GM19238 (cell line): Measurements from ENCODE around the gene NDFIP2.
"Not testable (repeated sequence)": the region's sequence is repeated elsewhere in the genome, so short reads cannot be mapped to it uniquely, and the experiment has no call there.

ENCODE experiments used
- DNase-seq: peaks from one replicate; pipeline ENCODE4 v3.0.0; 2011; ENCODE audit warnings: low spot score; ENCODE audit not compliant: insufficient read length

NDFIP2 gene

GRCh38 chr13:79531542-79532254 lies 50.7 kb downstream of the NDFIP2 start:
- DNase-seq: no peak

- DNase-seq: no peak
Measured at GRCh38 chr13:79532576-79532975, 51.6 kb downstream of the NDFIP2 start.

- no peak for DNase-seq
Measured at GRCh38 chr13:79533781-79534400, 52.9 kb downstream of the NDFIP2 start.

- DNase-seq: no peak
Measured at GRCh38 chr13:79534596-79534995, 53.6 kb downstream of the NDFIP2 start.

- DNase-seq: no peak
Measured at GRCh38 chr13:79538757-79539156, 57.8 kb downstream of the NDFIP2 start.

- no peak for DNase-seq
Measured at GRCh38 chr13:79540504-79540903, 59.5 kb downstream of the NDFIP2 start.

GRCh38 chr13:79541426-79542049 lies 60.6 kb downstream of the NDFIP2 start:
- DNase-seq: no peak

- no peak for DNase-seq
Measured at GRCh38 chr13:79543883-79544282, 62.9 kb downstream of the NDFIP2 start.

- DNase-seq: no peak
Measured at GRCh38 chr13:79547211-79548195, 66.5 kb downstream of the NDFIP2 start.

- no peak for DNase-seq
Measured at GRCh38 chr13:79548902-79549301, 67.9 kb downstream of the NDFIP2 start.

GRCh38 chr13:79549355-79550106 lies 68.6 kb downstream of the NDFIP2 start:
- DNase-seq: no peak

- DNase-seq: no peak
Measured at GRCh38 chr13:79557666-79558065, 76.7 kb downstream of the NDFIP2 start.

GRCh38 chr13:79560954-79561353 lies 80.0 kb downstream of the NDFIP2 start:
- DNase-seq: no peak

GRCh38 chr13:79562557-79562956 lies 81.6 kb downstream of the NDFIP2 start:
- DNase-seq: no peak

- DNase-seq: no peak
Measured at GRCh38 chr13:79566118-79566517, 85.2 kb downstream of the NDFIP2 start.

GRCh38 chr13:79571147-79571546 lies 90.2 kb downstream of the NDFIP2 start:
- no peak for DNase-seq

- not testable (repeated sequence) for DNase-seq
Measured at GRCh38 chr13:79573892-79574291, 92.9 kb downstream of the NDFIP2 start.

GRCh38 chr13:79581870-79582315 lies 100.9 kb downstream of the NDFIP2 start:
- no peak for DNase-seq

GRCh38 chr13:79582896-79583295 lies 101.9 kb downstream of the NDFIP2 start:
- DNase-seq: no peak

GRCh38 chr13:79585033-79585432 lies 104.1 kb downstream of the NDFIP2 start:
- no peak for DNase-seq
